OCI-LY3 (cell line): ENCODE data around the gene UQCC3.

Source experiments
- H2AFZ ChIP-seq: fragments of 200-600, 300-600 bp; shearing (Covaris generic); 2 replicates; pipeline ENCODE4 v1.6.0; 2014; ENCODE audit warnings: antibody characterized with exemption, low read depth, low read length
- H3K27ac ChIP-seq: fragments of 200-600, 300-600 bp; sonication (generic); 2 replicates; pipeline ENCODE4 v1.5.1; 2014; ENCODE audit warnings: mild to moderate bottlenecking, low read length, moderate library complexity, mixed read lengths
- H3K27me3 ChIP-seq: fragments of 200-600, 300-600 bp; sonication (generic); 2 replicates; pipeline ENCODE4 v1.6.1; 2014; ENCODE audit warnings: low read depth, low read length, mixed read lengths
- H3K36me3 ChIP-seq: fragments of 200-600, 300-600 bp; sonication (generic); replicated peaks from 2 replicates; pipeline ENCODE3; 2014; ENCODE audit warnings: low read depth, low read length, mixed read lengths
- H3K4me1 ChIP-seq: fragments of 300-600, 200-600 bp; sonication (generic); 2 replicates; pipeline ENCODE4 v1.6.1; 2014; ENCODE audit warnings: low read length, mixed read lengths
- H3K4me2 ChIP-seq: fragments of 200-600, 300-600 bp; sonication (generic); 2 replicates; pipeline ENCODE4 v1.6.1; 2014; ENCODE audit warnings: low read length, mixed read lengths
- H3K4me3 ChIP-seq: fragments of 300-600, 200-600 bp; sonication (generic); 2 replicates; pipeline ENCODE4 v1.5.1; 2014; ENCODE audit warnings: antibody characterized with exemption, mild to moderate bottlenecking, low read length, moderate library complexity
- H3K79me2 ChIP-seq: fragments of 300-600, 200-600 bp; shearing (Covaris generic); 2 replicates; pipeline ENCODE4 v1.6.1; 2014; ENCODE audit warnings: mild to moderate bottlenecking, low read length, mixed read lengths
- H3K9ac ChIP-seq: fragments of 300-600, 200-600 bp; shearing (Covaris generic); 2 replicates; pipeline ENCODE4 v1.6.0; 2014; ENCODE audit warnings: mild to moderate bottlenecking, low read length, moderate library complexity
- H3K9me3 ChIP-seq: fragments of 200-600, 300-600 bp; shearing (Covaris generic); 2 replicates; pipeline ENCODE4 v1.6.1; 2014; ENCODE audit warnings: low read length, mixed read lengths; ENCODE audit not compliant: insufficient read depth
- H4K20me1 ChIP-seq: fragments of 200-600, 300-600 bp; sonication (generic); 2 replicates; pipeline ENCODE4 v1.6.1; 2016; ENCODE audit warnings: low read length, mixed read lengths; ENCODE audit not compliant: insufficient read depth
- CTCF ChIP-seq: fragments of 200-600, 300-600 bp; sonication (generic); IDR thresholded peaks from 2 replicates; pipeline ENCODE4 v1.5.1; 2014; ENCODE audit warnings: antibody characterized with exemption, low read length, low read depth
- EZH2phosphoT487 ChIP-seq: fragments of 200-600 bp; shearing (Covaris generic); IDR thresholded peaks from 2 replicates; pipeline ENCODE4 v1.6.1; 2018; ENCODE audit warnings: antibody characterized with exemption, mixed run types, low read depth

Gene UQCC3

GRCh38 chr11:62656796-62657429, 14.6 kb upstream of the UQCC3 start:
- Histone ChIP-seq H3K79me2 (peaks cover 12% of the 10 kb centered on the region), H3K27me3 (no peaks in the 10 kb centered on the region), H3K4me1 (peaks cover 11% of the 10 kb centered on the region), H3K9ac (no peak overlapping the region), H3K36me3 (peaks cover 3% of the 10 kb centered on the region), H3K4me3 (no peak overlapping the region), H4K20me1 (no peaks in the 10 kb centered on the region), H3K9me3 (no peaks in the 10 kb centered on the region), H3K27ac (no peak overlapping the region), H3K4me2 (no peak overlapping the region), H2AFZ (0 out of 2 replicates have a peak overlapping the region, but pooled peaks have one; percentile 20)
- no peak for TF ChIP-seq CTCF
- no peak for TF ChIP-seq EZH2phosphoT487

GRCh38 chr11:62664405-62665074, 6.9 kb upstream of the UQCC3 start:
- H3K9ac ChIP-seq = peak overlapping the region; percentile 95
- H3K4me3 ChIP-seq = peak overlapping the region; percentile 88
- no peaks in the 10 kb centered on the region for H3K27me3 ChIP-seq
- H3K36me3 ChIP-seq = peaks cover 36% of the 10 kb centered on the region
- H3K9me3 ChIP-seq = no peaks in the 10 kb centered on the region
- peaks cover 20% of the 10 kb centered on the region for H3K4me1 ChIP-seq
- TF ChIP-seq EZH2phosphoT487 = no peak
- peak overlapping the region; percentile 74 for H2AFZ ChIP-seq
- peaks cover 54% of the 10 kb centered on the region for H3K79me2 ChIP-seq
- H3K4me2 ChIP-seq = peak overlapping the region; percentile 70
- H3K27ac ChIP-seq = peak overlapping the region; percentile 85
- H4K20me1 ChIP-seq = no peaks in the 10 kb centered on the region

GRCh38 chr11:62665075-62665598, 6.3 kb upstream of the UQCC3 start, which contains the start of the genes C11orf98 and CSKMT:
TSS of gene C11orf98 (minus strand) at chr11:62665210. CDS start at chr11:62665169, 41 bp downstream.
TSS of gene CSKMT (plus strand) at chr11:62665312. CDS start at chr11:62665880, 568 bp downstream.
- Histone ChIP-seq H2AFZ (peak within 1 kb of the TSS; percentile 74), H3K4me2 (peak within 1 kb of the TSS; percentile 90), H3K4me3 (peak within 1 kb of the TSS; percentile 88), H3K79me2 (peaks cover 60% of the 10 kb centered on the region), H3K27ac (peak within 1 kb of the TSS; percentile 85), H3K36me3 (peaks cover 36% of the 10 kb centered on the region), H4K20me1 (no peaks in the 10 kb centered on the region), H3K27me3 (no peaks in the 10 kb centered on the region), H3K9ac (peak within 1 kb of the TSS; percentile 95), H3K9me3 (no peaks in the 10 kb centered on the region), H3K4me1 (peaks cover 20% of the 10 kb centered on the region)
- TF ChIP-seq EZH2phosphoT487 = no peak
- no peak for TF ChIP-seq CTCF

GRCh38 chr11:62665599-62666258, 5.7 kb upstream of the UQCC3 start:
- Histone ChIP-seq H3K79me2 (peaks cover 65% of the 10 kb centered on the region), H3K9ac (peak overlapping the region; percentile 95), H3K36me3 (peaks cover 36% of the 10 kb centered on the region), H2AFZ (no peak overlapping the region), H4K20me1 (no peaks in the 10 kb centered on the region), H3K4me2 (peak overlapping the region; percentile 90), H3K27ac (peak overlapping the region; percentile 85), H3K27me3 (no peaks in the 10 kb centered on the region), H3K9me3 (no peaks in the 10 kb centered on the region), H3K4me3 (peak overlapping the region; percentile 88), H3K4me1 (peaks cover 20% of the 10 kb centered on the region)
- TF ChIP-seq EZH2phosphoT487 (no peak), CTCF (peak; percentile 15; the same call in 1 of the 2 replicates)
